Stimulated activated naive B cell treated with anti-CD40 and anti-IgM and Interleukin-4, amounts not matched to agents 10 μg/mL and 1 μg/mL and 100 μg/mL, for 72 hours (primary cell): ENCODE results near the gene GNG8.

Source experiments
- ATAC-seq, 2 donors: fragments of 150-1000 bp; cut with Tn5 transposase; replicated peaks; 2 replicates each; pipeline ENCODE4 v1.10.0; 2021; ENCODE audit warnings: moderate library complexity in 1 of 2
- DNase-seq: peaks from one replicate; pipeline ENCODE4 v3.0.0; 2021
- H3K27ac Mint-ChIP-seq: one replicate; pipeline ENCODE4 v1.8.0; 2022; ENCODE audit warnings: mild to moderate bottlenecking, mixed read lengths
- H3K27me3 Mint-ChIP-seq, 2 donors: one replicate each; pipeline ENCODE4 v1.8.0; 2022; ENCODE audit warnings: mixed read lengths in 2 of 2
- H3K36me3 Mint-ChIP-seq, 2 donors: one replicate each; pipeline ENCODE4 v1.8.0; 2022; ENCODE audit warnings: mixed read lengths in 2 of 2, mild to moderate bottlenecking in 1 of 2
- H3K4me1 Mint-ChIP-seq, 2 donors: one replicate each; pipeline ENCODE4 v1.8.0; 2022; ENCODE audit warnings: mixed read lengths in 2 of 2, mild to moderate bottlenecking in 1 of 2
- H3K4me3 Mint-ChIP-seq, 2 donors: one replicate each; pipeline ENCODE4 v1.8.0; 2022; ENCODE audit warnings: mild to moderate bottlenecking in 2 of 2, mixed read lengths in 2 of 2, moderate library complexity in 1 of 2
- H3K9me3 Mint-ChIP-seq, 2 donors: one replicate each; pipeline ENCODE4 v1.8.0; 2022; ENCODE audit warnings: mixed read lengths in 2 of 2, mild to moderate bottlenecking in 1 of 2

The GNG8 gene

DNA sequence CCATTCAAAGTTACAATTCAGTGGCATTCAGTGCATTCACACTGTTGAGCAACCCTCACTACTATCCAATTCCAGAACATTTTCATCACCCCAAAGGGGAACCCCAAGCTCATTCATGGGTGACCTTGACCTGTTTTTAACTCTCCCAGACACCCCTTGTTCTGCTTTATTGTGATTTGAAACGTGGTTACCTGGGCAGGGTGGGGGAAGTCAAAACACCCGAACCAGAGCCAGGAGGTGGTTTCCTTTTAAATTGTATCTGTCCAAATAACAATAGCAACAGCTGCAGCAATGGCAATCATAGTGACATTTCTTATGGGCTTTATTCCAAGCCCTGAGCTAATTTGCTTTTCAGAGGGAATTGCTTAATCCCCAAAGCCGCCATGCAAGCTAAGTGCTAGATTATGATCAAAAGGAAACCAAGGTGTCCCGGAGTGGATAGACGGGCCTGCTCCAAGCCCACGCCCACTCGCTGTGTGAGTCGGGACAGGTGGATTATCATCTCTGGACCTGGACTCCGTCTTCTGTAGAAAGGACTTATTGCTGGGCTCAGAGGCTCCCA lies 17.3 kb downstream of the GNG8 start:
- DNase-seq (peak; percentile 83), ATAC-seq (peak; percentile 48 to 52)
- peak overlapping the region; percentile 98 for H3K27ac Mint-ChIP-seq

DNA sequence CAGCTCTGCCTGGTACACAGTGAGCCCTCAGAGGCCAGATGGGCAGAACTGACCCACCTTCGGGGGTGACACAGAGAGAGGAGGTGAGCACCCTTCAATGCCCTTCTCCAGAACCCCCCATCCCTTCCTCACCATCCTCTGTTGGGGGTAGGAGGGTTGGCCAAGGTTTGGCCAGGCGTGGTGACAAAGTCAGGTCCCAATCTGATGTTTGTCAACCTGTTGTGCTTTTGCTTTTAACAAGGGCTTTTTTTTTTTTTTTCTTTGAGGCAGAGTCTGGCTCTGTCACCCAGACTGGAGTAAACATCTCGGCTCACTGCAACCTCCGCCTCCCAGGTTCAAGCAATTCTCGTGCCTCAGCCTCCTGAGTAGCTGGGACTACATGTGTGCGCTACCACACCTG lies 18.4 kb downstream of the GNG8 start:
- peak overlapping the region; percentile 98 for H3K27ac Mint-ChIP-seq
- ATAC-seq = peak; percentile 2 to 5
- peak overlapping the region in 1 of 2 donors; percentile 68 for H3K4me3 Mint-ChIP-seq
- no peaks in the 10 kb centered on the region for H3K27me3 Mint-ChIP-seq
- H3K9me3 Mint-ChIP-seq = peaks cover 0 to 1% of the 10 kb centered on the region in 2 donors
- peaks cover 48 to 54% of the 10 kb centered on the region in 2 donors for H3K36me3 Mint-ChIP-seq
- H3K4me1 Mint-ChIP-seq = peaks cover 64 to 86% of the 10 kb centered on the region in 2 donors
- DNase-seq = peak; percentile 42

More for the DNA sequence above, 17.3 kb downstream of the GNG8 start:
- Mint-ChIP-seq H3K36me3 (peaks cover 54 to 61% of the 10 kb centered on the region in 2 donors), H3K4me3 (peak overlapping the region; percentile 91 to 95), H3K4me1 (peaks cover 62 to 84% of the 10 kb centered on the region in 2 donors), H3K27me3 (no peaks in the 10 kb centered on the region), H3K9me3 (peaks cover 0 to 1% of the 10 kb centered on the region in 2 donors)

GRCh38 chr19:46616631-46617322 lies 19.2 kb downstream of the GNG8 start:
- ATAC-seq (peak; percentile 13 to 14), DNase-seq (peak; percentile 77)
- Mint-ChIP-seq H3K27ac (peak overlapping the region; percentile 98), H3K9me3 (peaks cover 0 to 1% of the 10 kb centered on the region in 2 donors), H3K36me3 (peaks cover 44 to 51% of the 10 kb centered on the region in 2 donors), H3K4me1 (peaks cover 65 to 86% of the 10 kb centered on the region in 2 donors), H3K4me3 (peak overlapping the region; percentile 68 to 80), H3K27me3 (no peaks in the 10 kb centered on the region)

GRCh38 chr19:46615966-46616365 lies 20.0 kb downstream of the GNG8 start:
- Mint-ChIP-seq H3K36me3 (peaks cover 39 to 51% of the 10 kb centered on the region in 2 donors), H3K4me1 (peaks cover 66 to 86% of the 10 kb centered on the region in 2 donors), H3K4me3 (peak overlapping the region; percentile 13 to 50), H3K27ac (peak overlapping the region; percentile 98), H3K27me3 (no peaks in the 10 kb centered on the region), H3K9me3 (peaks cover 0 to 1% of the 10 kb centered on the region in 2 donors)
- ATAC-seq (no peak), DNase-seq (no peak)

- ATAC-seq (peak; percentile 29 to 34), DNase-seq (peak; percentile 73)
- H3K9me3 Mint-ChIP-seq = no peaks in the 10 kb centered on the region
- no peaks in the 10 kb centered on the region for H3K27me3 Mint-ChIP-seq
- peak overlapping the region; percentile 43 to 78 for H3K4me3 Mint-ChIP-seq
- H3K27ac Mint-ChIP-seq = peak overlapping the region; percentile 94
- peaks cover 35 to 51% of the 10 kb centered on the region in 2 donors for H3K36me3 Mint-ChIP-seq
- H3K4me1 Mint-ChIP-seq = peaks cover 63 to 80% of the 10 kb centered on the region in 2 donors
These were observed 21.8 kb downstream of the GNG8 start for GRCh38 chr19:46614114-46614722.

GRCh38 chr19:46613525-46613924 lies 22.5 kb downstream of the GNG8 start:
- DNase-seq = no peak
- Mint-ChIP-seq H3K4me3 (no peak overlapping the region), H3K36me3 (peaks cover 36 to 51% of the 10 kb centered on the region in 2 donors), H3K9me3 (no peaks in the 10 kb centered on the region), H3K27me3 (no peaks in the 10 kb centered on the region), H3K27ac (peak overlapping the region; percentile 94), H3K4me1 (peaks cover 60 to 73% of the 10 kb centered on the region in 2 donors)
- no peak for ATAC-seq

GRCh38 chr19:46611776-46612175 lies 24.2 kb downstream of the GNG8 start:
- ATAC-seq = peak; percentile 10 to 23
- no peak for DNase-seq
- Mint-ChIP-seq H3K4me3 (peak overlapping the region; percentile 26 to 39), H3K27ac (peak overlapping the region; percentile 82), H3K27me3 (no peaks in the 10 kb centered on the region), H3K9me3 (no peaks in the 10 kb centered on the region), H3K4me1 (peaks cover 50 to 58% of the 10 kb centered on the region in 2 donors), H3K36me3 (peaks cover 47 to 65% of the 10 kb centered on the region in 2 donors)

- Mint-ChIP-seq H3K27ac (peak overlapping the region; percentile 82), H3K27me3 (no peaks in the 10 kb centered on the region), H3K36me3 (peaks cover 50 to 68% of the 10 kb centered on the region in 2 donors), H3K4me1 (peaks cover 51 to 56% of the 10 kb centered on the region in 2 donors), H3K4me3 (peak overlapping the region; percentile 39 to 46), H3K9me3 (no peaks in the 10 kb centered on the region)
- peak; percentile 27 to 45 for ATAC-seq
- no peak for DNase-seq
These were observed 24.9 kb downstream of the GNG8 start for GRCh38 chr19:46610851-46611770.

DNA sequence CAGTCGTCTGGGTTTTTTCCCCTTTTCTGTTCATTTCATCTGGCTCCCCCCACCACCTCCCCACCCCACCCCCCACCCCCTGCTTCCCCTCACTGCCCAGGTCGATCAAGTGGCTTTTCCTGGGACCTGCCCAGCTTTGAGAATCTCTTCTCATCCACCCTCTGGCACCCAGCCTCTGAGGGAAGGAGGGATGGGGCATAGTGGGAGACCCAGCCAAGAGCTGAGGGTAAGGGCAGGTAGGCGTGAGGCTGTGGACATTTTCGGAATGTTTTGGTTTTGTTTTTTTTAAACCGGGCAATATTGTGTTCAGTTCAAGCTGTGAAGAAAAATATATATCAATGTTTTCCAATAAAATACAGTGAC lies 25.6 kb downstream of the GNG8 start:
- H3K4me3 Mint-ChIP-seq = no peak overlapping the region
- H3K27me3 Mint-ChIP-seq = no peaks in the 10 kb centered on the region
- H3K27ac Mint-ChIP-seq = no peak overlapping the region
- H3K36me3 Mint-ChIP-seq = peaks cover 55 to 69% of the 10 kb centered on the region in 2 donors
- H3K4me1 Mint-ChIP-seq = peaks cover 47 to 49% of the 10 kb centered on the region in 2 donors
- no peak for ATAC-seq
- DNase-seq = no peak
- no peaks in the 10 kb centered on the region for H3K9me3 Mint-ChIP-seq

DNA sequence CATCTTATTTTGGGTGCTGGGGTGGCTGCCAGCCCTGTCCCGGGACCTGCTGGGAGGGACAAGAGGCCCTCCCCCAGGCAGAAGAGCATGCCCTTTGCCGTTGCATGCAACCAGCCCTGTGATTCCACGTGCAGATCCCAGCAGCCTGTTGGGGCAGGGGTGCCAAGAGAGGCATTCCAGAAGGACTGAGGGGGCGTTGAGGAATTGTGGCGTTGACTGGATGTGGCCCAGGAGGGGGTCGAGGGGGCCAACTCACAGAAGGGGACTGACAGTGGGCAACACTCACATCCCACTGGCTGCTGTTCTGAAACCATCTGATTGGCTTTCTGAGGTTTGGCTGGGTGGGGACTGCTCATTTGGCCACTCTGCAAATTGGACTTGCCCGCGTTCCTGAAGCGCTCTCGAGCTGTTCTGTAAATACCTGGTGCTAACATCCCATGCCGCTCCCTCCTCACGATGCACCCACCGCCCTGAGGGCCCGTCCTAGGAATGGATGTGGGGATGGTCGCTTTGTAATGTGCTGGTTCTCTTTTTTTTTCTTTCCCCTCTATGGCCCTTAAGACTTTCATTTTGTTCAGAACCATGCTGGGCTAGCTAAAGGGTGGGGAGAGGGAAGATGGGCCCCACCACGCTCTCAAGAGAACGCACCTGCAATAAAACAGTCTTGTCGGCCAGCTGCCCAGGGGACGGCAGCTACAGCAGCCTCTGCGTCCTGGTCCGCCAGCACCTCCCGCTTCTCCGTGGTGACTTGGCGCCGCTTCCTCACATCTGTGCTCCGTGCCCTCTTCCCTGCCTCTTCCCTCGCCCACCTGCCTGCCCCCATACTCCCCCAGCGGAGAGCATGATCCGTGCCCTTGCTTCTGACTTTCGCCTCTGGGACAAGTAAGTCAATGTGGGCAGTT lies 26.2 kb downstream of the GNG8 start:
- Mint-ChIP-seq H3K4me1 (peaks cover 47 to 49% of the 10 kb centered on the region in 2 donors), H3K36me3 (peaks cover 55 to 69% of the 10 kb centered on the region in 2 donors), H3K27ac (peak overlapping the region; percentile 4), H3K9me3 (no peaks in the 10 kb centered on the region), H3K27me3 (no peaks in the 10 kb centered on the region), H3K4me3 (peak overlapping the region in 1 of 2 donors; percentile 6)
- no peak for DNase-seq
- ATAC-seq = no peak

DNA sequence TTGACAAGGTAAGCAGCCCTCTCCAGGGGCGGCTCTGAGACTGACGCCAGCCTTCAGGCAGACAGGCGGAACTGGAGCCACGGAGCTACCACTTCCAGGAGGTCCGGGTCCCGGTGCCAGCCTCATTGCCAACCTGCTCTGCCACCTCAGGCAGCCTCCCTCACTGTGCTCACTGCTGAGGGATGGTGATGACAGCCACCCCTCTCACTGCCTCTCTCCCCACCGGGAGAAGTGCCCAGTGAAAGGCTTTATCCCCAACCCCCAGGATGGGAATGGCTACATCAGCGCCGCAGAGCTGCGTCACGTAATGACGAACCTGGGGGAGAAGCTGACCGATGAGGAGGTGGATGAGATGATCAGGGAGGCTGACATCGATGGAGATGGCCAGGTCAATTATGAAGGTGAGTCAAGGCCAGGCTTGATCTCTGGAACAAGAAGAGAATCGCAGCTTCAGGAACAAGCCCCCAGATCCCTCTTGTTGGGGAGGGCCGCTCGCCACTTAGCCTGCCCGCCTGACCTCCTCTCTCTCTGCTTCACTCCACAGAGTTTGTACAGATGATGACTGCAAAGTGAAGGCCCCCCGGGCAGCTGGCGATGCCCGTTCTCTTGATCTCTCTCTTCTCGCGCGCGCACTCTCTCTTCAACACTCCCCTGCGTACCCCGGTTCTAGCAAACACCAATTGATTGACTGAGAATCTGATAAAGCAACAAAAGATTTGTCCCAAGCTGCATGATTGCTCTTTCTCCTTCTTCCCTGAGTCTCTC lies 27.2 kb downstream of the GNG8 start:
- H3K4me3 Mint-ChIP-seq = no peak overlapping the region
- DNase-seq (no peak), ATAC-seq (no peak)
- no peaks in the 10 kb centered on the region for H3K27me3 Mint-ChIP-seq
- peak overlapping the region; percentile 4 for H3K27ac Mint-ChIP-seq
- peaks cover 55 to 64% of the 10 kb centered on the region in 2 donors for H3K36me3 Mint-ChIP-seq
- no peaks in the 10 kb centered on the region for H3K9me3 Mint-ChIP-seq
- peaks cover 40 to 47% of the 10 kb centered on the region in 2 donors for H3K4me1 Mint-ChIP-seq

GRCh38 chr19:46608178-46608577 lies 27.8 kb downstream of the GNG8 start:
- peaks cover 43 to 48% of the 10 kb centered on the region in 2 donors for H3K4me1 Mint-ChIP-seq
- ATAC-seq (no peak), DNase-seq (no peak)
- no peaks in the 10 kb centered on the region for H3K27me3 Mint-ChIP-seq
- H3K27ac Mint-ChIP-seq = peak overlapping the region; percentile 7
- H3K4me3 Mint-ChIP-seq = no peak overlapping the region
- peaks cover 52 to 68% of the 10 kb centered on the region in 2 donors for H3K36me3 Mint-ChIP-seq
- no peaks in the 10 kb centered on the region for H3K9me3 Mint-ChIP-seq
